Embryonic facial prominence (tissue), 1 donor: ENCODE data around the gene LPCAT1.
"Not testable (repeated sequence)": the region's sequence is repeated elsewhere in the genome, so short reads cannot be mapped to it uniquely, and the experiment has no call there.

Experiments used
- DNase-seq: peaks from one replicate; pipeline ENCODE4 v3.0.0-alpha.2; 2016; ENCODE audit errors: extremely low spot score

LPCAT1 gene

DNA sequence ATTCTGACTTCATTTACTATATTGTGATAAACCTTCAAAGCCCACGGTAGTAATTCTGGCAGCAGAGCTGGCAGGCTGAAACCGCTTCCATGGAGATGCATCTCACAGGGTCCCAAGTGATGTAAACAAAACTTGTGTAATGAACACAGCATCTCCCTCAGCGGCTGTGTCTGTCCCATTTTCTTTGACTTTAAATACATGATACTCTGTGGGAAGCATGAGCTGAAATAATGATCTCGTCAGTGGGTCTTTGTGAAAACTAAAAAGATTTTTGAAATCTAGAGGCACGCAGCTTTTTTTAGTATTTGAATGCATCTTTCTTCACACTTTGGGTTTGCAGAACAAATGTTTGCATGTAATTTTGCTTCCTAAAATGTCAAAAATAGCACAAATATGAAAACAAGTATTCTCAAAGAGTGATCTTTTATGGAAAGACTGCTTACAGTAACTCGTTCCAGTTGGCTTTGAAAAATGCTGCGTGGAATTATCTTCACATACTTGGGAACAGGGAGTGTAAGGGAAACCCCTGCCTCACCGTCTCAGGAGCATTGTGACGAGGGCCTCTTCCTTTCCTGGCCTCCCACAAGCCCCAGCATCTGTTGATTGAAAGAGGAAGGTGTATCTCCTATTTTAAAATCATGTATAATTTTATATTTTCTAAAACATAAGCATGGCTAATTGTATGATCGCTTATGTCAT lies 18.1 kb upstream of the LPCAT1 start:
- DNase-seq = peak; percentile 66

DNA sequence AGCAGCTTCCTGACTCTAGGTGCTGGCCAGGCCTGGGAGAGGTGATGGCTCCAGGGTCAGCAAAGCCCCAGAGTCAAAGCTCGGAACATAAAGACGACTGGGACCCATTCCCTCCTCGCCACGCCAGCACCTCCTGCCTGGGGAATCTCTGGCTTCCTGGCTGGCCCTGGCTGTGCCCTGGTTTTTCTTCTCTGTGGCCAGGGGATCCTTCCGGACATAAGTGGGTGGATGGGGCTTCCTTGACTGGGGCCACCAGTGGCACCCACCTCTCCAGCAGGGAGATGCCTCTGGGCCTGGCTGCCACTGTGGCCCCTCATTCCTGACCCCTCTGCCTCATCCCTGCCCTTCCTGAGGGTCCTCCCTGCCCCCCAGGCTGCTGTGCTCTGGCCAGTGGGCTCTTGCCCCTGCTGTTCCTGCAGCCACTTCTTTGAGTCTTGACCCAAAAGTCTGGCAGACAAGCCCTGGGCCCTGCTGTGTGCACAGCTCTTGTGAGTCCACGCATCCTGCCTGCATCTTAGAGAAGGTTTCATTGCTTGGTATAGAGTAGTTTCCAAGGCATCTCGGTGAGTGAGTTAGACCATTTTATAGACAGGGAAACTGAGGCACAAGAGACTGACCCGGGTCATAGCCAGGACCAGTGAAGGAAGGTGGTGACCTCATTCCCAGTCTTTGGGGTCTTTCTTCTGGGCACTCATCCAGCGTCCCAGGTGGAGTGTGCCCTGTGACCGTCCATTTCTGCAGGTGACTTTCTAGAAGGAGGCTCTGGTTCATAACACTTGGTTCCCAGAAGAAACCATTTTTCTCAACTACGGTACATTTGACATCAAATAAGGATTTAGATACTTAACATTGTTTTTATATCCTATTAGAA lies 17.3 kb upstream of the LPCAT1 start:
- no peak for DNase-seq

DNA sequence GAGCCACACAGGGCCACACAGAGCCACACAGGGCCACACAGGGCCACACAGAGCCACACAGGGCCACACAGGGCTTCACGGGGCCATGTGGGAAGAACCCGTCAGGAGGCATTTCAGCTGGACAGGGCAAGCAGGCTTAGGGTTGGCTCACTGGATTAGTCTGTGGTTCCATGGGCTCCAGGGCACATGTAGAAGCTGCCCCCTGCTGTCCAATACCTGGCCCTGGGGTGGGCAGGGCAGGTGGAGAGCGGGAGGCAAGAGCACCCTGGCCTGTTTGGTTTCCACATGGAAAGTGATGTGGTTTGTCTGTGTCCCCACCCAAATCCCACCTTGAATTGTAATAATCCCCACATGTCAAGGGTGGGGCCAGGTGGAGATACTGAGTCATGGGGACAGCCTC lies 16.4 kb upstream of the LPCAT1 start:
- DNase-seq = no peak

DNA sequence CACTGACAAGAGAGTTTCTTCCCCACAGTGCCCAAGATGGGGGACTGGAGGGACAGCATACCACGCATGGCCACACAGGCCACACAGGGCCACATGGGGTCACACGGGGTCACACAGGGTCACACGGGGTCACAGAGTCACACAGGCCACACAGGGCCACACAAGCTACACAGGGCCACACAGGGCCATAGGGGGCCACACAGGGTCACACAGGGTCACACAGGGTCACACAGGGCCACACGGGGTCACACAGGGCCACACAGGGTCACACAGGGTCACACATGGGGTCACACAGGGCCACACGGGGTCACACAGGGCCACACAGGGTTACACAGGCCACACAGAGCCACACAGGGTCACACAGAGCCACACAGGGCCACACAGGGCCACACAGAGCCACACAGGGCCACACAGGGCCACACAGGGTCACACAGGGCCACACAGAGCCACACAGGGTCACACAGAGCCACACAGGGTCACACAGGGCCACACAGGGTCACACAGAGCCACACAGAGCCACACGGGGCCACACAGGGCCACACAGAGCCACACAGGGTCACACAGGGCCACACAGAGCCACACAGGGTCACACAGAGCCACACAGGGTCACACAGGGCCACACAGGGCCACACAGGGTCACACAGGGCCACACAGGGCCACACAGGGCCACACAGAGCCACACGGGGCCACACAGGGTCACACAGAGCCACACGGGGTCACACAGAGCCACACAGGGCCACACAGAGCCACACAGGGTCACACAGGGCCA lies 15.8 kb upstream of the LPCAT1 start:
- not testable (repeated sequence) for DNase-seq

DNA sequence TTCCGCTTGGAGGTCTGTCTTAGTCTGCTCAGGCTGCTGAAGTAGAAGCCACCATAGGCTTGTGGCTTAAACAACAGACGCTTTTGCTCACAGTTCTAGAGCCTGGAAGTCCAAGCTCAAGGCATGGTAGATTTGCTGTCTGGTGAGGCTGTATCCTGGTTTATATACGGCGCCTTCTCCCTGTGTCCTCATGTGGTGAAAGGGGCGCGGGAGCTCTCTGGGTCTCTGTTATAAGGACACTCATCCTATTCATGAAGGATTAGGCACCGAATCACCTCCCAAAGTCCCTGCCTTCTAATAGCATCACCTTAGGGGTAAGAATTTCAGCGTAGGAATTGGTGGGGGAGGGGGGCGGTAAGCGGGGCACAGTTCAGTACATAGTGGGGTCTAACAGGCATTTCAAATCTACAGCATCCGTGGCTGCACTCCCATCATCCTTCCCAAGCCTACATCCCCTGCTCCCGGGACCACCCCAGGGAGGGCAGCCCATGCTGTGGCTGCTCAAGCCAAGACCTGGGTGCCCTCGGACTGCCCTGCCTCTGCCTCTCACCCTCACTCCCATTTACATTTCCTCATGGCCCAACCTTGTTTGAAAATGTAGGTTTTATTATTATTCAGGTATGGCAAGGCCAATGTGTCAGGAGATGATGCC lies 15.1 kb upstream of the LPCAT1 start:
- DNase-seq = no peak

DNA sequence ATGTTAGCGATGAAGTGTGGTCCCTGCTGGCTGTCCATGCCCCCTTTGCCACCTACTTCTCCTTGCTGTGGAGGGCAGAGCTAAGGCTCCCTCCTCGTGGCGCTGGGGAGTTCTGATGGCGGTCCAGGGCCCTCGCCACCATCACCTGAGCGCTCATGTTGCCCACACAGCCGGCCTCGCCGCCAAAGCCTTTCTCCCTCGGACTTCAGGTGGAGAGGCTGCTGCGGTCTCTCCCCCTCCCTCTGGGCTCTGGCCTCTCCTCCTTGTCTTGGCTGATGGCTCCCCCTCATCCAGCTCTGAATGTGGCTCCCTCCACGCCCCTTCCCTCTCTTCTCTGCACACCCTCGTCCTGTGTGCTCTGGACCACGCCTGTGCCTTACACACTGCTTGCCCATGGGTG lies 14.5 kb upstream of the LPCAT1 start:
- DNase-seq = no peak

DNA sequence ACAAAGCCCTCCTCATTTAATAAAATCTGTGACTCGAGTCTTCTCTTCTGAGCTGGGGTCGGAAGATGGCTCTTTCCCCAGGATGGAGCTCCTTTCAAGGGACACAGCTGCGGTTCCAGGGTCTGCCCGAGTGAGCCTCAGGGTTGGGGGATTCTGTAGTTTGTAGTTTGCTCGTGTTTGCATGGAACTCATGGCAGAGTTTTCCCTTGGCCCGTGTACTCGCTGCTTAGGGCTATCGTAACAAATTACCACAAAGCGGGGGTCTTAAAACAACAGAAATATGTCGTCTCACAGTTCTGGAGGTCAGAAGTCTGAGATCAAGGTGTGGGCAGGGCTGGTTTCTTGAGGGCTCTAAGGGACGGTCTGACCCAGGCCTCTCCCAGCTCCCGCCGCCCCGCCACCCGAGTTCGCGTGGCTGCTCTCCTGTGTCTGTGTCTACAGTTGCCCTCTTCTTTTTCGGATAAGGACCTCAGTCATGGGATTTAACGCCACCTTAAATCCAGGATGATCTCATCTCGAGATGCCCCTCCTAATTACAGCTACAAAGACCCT lies 13.9 kb upstream of the LPCAT1 start:
- DNase-seq = no peak

DNA sequence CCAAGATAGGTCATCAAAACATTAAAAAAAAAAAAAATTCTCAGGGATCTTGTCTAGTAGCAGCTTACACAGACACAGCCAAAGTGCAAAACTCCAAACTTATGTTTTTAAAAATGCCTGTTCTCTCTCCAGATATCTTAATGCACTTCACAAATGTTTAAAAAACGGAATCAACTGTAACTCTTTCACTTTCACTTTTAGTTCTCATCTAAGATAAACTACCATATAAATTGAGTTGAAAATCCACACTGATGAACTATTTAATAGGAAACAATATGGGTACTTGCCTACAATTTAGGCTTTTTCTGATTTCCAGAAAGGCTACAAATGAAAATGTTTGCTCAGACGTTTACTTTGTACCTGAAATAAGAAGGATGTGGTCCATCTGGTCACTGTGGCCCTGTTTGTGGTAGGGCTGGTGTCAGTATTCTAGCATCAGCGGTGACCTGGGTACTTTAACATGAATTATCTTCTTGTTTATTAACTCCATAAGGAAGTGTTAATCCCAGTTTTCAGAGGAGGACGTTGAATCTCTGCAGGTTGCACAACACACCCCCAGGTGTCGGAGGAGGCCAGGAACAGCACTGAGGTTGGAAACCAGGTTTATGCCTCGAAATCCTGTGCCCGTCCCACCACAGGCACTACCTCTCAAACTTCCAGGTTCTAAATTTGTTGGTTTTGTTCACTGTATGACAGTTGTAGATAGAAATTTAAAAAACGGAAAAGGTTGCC lies 13.3 kb upstream of the LPCAT1 start:
- no peak for DNase-seq

DNA sequence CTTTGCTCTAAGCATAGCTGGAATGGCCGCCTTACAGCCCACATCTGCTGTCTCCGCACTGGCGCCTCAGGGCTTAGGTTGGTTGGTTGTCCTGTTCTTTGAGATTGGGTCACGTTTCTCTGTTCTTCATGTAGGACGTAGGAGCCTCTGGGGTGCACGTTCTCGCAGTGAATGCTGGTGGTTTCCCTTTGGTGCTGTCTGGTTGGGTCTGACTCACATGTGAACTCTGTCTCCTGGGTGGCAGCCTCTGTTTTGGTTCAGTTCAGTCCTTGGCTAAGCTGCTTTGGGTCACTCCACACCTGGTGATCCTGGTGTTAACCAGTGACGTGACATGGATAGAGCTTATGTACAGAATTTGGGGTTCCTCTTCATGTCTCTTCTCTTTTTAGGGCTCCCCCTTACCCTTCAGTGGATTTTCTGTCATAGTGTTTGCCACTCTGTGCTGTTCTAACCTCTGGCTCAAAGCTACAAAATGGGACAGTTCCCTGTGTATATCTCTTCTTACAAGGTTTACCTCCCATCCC lies 12.6 kb upstream of the LPCAT1 start:
- no peak for DNase-seq

DNA sequence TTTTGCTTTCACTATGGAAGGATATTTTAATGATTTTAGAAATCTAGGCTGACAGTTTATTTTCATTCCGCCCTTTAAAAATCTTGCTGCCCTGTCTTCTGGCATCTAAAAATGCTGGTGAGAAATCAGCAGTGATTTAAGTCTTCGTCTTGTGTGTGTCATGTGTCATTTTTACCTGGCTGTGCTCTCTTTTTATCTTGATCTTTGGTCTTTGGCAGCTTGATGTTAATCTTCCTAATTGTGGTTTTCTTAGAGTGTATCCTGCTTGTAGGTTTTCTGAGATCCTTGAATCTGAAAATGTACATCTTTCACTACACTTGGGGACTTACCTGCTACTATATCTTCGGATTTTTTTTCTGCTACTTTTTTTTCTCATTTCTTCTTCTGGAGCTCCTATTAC lies 11.9 kb upstream of the LPCAT1 start:
- DNase-seq = no peak

DNA sequence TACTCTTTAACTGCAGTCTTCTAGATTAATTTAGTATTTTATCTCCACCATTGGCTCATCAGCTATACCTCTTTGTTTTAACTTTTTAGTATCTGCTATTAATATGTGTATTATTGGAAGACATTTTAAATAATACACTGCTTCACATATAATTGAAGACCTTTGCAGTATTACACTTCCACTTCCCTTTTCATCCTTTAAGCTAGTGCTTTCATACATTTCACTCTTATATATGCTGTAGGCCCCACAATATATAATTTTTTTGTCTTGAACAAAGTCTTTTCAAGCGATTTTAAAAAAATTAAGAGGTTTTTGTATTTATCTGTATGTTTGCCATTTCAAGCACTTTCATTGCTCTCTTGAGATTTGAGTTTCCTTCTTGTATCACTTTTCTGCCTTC lies 8.6 kb upstream of the LPCAT1 start:
- no peak for DNase-seq

DNA sequence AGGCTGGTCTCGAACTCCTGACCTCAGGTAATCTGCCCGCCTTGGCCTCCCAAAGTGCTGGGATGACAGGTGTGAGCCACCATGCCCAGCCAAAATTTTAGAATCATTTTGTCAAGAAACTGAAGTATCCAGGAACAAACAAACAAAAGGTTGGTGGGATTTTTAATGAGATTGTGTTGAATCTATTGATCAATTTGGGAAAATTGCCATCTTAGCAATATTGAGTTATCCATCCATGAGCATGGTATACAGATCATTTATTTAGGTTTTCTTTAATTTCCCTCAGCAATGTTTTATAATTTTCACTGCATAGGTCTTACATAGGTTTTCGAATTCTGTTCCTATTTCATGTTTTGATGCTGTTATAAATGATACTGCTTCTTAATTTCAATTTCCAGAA lies 5.7 kb upstream of the LPCAT1 start:
- no peak for DNase-seq

DNA sequence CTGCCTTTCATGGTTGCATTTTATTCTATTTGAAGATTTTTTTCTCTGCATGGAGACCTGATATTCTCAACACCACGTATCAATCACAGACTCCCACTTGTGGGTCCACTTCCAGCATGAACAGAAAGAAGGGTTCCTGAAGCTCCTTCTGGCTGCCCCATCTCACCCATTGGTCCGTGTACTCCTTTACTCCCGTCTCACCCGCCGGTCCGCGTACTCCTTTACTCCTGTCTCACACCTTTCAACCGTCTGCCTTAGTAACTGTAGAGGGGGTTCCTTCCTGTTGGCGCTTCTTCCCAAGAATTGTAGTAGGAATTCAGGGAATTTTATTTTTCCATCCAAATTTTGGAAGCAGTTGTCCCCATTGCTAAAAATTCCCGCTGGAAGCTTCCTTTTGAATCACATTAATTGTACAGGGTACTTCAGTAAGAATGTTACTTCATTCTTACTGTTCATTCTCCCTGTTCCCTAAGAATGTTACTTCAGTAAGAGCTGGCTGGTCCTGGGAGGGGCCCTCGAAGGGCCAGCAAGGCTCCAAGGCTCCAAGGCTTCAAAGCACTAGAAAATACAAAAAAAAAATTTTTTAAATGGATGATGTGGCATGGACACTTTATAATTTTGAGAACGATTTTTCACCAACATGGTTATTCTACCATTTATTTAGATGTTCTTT lies 3.9 kb upstream of the LPCAT1 start:
- no peak for DNase-seq

DNA sequence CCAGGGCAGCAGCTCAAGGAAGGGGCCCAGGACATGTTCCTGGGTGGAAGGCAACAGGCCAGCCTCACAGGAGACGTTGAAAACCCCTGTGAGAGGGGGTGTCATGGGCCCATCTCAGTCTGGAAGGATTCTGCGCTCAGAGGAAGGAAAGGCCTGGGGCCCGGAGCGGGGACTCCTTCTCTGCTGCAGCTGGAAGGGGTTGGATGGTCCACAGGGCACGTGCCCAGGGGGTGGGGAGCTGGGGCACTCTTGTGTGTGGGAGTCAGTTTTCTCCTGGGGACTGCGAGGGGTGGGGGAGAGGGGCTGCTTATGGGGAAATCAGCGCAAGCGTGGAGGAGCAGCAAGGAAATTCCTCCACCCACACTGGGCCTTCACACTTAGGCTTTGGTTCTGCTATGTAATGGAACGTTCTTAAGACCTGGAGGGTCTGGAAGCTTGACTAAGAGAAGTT lies 2.9 kb upstream of the LPCAT1 start:
- no peak for DNase-seq

DNA sequence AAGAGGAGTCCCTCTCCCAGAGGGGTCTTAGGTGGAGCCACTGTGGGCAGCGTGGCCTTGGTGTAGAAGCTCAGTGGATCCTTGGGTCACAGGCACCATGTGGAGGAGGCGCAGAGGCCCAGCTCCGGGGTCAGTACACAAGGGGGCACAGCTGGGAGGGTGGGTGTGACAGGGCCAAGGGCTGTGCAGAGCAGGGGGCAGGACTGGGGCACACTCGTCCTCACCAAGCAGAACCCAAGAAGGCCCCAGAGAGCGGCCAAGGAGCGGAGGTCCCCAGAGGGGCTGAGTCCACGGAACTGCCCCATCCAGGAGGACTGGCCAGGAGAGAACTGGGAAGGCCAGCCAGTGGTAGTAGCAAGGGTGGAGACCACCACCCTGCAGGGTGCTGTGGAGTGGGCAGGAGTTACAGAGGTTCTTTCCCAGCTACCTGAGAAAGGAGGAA lies 2.5 kb upstream of the LPCAT1 start:
- no peak for DNase-seq

DNA sequence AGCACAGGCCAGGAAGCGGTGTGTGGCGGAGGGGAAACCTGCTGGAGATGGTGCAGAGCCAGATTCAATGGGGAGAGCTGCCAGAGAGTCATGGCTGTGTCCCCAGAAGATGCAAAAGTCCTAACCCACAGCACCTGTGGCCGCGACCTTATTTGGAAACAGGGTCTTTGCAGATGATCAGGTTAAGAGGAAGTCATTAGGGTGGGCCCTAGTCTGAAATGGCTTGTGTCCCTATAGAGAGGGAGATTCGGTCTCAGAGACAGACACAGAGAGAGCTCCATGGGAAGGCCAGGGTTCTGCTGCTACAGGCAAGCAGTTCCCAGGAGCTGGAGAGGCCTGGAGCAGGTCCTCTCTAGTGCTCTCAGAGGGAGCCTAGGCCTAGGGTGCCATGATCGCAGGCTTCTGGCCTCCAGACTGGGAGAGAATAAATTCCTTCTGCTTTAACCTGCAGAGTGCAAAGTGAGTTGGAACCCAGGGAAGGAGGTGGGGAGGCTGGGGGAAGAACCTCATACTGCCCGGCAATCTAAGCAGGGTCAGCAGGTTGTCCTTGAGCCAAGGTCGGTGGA lies 1.9 kb upstream of the LPCAT1 start:
- no peak for DNase-seq

DNA sequence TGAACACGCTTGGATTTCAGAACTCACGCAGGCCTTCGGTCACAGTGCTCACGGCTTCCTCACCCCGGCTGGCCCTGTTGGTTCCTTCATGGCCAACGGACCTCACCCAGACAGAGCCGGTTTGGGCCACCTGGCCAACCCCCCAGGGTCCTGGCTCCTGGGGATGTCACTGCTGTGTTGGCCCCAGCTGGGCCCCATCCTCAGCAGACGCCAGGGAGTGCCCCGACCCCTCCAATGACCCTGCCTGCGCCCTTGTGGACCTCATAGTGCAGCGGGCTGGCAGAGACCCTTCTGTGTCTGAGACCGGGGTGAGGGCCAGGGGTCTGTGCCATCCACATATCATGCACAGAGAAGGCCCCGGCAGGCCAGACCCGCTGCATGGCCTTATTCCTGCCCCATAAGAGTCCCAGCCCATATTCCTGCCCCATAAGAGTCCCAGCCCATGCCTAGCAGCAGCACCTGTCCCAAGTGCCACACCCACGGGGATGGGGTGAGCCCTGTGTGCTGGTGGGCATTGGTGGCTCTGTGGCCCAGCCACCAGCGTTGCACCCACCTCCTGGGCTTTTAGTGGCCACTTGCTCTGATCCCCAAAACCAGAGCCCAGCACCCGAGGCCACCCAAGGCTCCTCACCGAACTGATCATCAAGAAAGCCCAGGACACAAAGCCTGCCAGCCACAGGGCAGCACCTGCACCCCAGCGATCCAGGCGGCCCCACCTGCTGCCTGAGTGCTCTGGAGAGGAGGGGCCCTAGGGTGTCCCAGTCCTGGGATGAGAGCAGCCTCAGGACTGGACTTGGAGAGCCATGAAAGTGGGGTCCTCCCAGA lies 1.3 kb upstream of the LPCAT1 start:
- DNase-seq = no peak

DNA sequence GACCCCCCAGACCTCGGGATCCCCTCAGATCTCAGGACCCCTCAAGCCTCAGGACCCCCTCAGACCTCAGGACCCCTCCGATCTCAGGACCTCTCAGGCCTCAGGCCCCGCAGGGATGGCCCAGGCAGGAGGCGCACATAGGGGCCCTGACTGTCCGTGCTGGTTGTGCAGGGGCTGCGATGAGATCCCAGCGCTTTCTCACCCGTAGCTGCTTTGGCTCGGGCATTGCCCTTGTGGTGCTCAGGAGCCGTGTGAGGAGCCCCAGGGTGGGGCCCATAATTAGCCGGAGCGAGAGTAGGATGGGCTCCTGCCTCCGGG lies 680 bp upstream of the LPCAT1 start:
- DNase-seq = no peak

DNA sequence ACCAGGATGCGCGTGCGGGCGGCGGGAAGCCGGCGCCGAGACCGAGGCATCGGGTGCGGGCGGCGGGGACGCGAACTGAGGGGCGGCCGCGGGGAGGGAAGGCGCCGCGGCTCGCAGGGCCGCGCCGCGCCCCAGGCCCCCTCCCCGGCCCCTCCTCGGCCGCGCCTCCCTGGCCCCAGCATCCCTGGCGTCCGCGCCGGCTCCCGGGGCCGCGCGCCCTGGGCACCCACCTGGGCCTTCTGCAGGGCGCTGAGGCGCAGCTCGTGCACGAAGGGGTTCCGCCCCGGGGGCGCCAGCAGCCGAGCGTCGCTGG lies 324 bp downstream of the LPCAT1 start:
- no peak for DNase-seq
